Measurements from ENCODE around the gene WDR27.

DNA sequence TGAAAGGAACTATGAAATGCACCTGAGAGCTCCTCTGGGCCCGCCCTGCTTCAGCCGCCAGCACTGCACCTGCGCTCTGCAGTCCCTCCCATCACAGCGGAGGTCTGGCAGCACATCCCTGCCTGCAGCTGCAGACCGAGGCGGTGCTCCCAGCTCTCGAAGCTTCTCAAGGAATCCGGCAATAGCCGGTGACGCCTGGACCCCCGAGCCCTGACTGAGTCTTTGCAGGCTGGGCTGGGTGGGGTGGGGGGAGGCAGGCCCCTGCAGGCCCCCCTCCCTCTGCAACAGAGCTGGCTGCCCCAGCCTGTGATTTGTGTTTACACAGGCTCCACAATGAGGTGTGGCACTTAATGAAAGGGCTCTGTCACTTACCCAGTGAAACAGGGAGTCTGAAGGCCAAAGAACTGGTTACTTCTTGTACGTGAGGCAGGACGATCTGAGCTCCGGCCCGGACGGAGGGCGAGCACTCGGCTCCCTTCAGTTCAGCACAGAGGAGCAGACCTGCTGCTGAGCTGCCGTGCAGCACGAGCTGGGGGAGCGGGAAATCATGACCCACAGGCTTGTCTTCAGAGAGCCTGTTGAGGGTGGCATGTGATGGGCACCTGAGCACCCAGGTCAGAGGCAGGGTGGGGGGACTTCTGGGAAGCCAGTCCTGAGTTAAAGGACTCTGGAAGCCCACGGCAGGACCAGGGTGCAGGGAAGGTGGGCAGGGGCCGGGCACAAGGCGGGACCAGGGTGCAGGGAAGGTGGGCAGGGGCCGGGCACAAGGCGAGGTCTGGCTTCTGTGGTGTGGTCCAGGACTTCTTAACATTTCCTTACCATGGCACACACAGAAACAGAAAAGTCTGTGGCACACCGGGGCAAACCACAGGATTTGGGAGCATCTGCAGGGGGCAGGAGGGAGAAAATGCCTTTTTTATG, 255.9 kb downstream of the WDR27 start:
- TF ChIP-seq POLR2AphosphoS5 (IDR thresholded peaks at IDR 0.05; ENCODE audit: low read depth, low read length) (no peak), SIN3A (IDR thresholded peaks at IDR 0.05; ENCODE audit: borderline replicate concordance, insufficient read depth, low read length) (no peak), TAF1 (IDR thresholded peaks at IDR 0.05; ENCODE audit: borderline replicate concordance, insufficient read depth, low read length) (no peak), FOXP2 (optimal IDR thresholded peaks at IDR 0.05; ENCODE audit: borderline replicate concordance, extremely low read depth, extremely low read length, insufficient read depth) (no peak)
- TF ChIP-seq, protein P1, sequence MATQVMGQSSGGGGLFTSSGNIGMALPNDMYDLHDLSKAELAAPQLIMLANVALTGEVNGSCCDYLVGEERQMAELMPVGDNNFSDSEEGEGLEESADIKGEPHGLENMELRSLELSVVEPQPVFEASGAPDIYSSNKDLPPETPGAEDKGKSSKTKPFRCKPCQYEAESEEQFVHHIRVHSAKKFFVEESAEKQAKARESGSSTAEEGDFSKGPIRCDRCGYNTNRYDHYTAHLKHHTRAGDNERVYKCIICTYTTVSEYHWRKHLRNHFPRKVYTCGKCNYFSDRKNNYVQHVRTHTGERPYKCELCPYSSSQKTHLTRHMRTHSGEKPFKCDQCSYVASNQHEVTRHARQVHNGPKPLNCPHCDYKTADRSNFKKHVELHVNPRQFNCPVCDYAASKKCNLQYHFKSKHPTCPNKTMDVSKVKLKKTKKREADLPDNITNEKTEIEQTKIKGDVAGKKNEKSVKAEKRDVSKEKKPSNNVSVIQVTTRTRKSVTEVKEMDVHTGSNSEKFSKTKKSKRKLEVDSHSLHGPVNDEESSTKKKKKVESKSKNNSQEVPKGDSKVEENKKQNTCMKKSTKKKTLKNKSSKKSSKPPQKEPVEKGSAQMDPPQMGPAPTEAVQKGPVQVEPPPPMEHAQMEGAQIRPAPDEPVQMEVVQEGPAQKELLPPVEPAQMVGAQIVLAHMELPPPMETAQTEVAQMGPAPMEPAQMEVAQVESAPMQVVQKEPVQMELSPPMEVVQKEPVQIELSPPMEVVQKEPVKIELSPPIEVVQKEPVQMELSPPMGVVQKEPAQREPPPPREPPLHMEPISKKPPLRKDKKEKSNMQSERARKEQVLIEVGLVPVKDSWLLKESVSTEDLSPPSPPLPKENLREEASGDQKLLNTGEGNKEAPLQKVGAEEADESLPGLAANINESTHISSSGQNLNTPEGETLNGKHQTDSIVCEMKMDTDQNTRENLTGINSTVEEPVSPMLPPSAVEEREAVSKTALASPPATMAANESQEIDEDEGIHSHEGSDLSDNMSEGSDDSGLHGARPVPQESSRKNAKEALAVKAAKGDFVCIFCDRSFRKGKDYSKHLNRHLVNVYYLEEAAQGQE (IDR thresholded peaks at IDR 0.05; ENCODE audit: insufficient read depth in 1 of 2, low read depth in 2 of 2, low read length in 2 of 2), result no peak
